Sigmoid colon (tissue), 4 donors: Measurements from ENCODE around the gene ORC4.

Experiments used
- POLR2A ChIP-seq, 2 donors: fragments of 450-650 bp; IDR thresholded peaks; one replicate each; pipeline ENCODE4 v1.6.1; 2016; ENCODE audit warnings: antibody characterized with exemption in 2 of 2, mild to moderate bottlenecking in 2 of 2, moderate library complexity in 2 of 2
- POLR2AphosphoS5 ChIP-seq, 4 donors: sonication (generic); formaldehyde crosslinking; IDR thresholded peaks; one replicate each; pipeline ENCODE4 v1.6.1; 2017; ENCODE audit warnings: antibody characterized with exemption in 4 of 4
- TF ChIP-seq, protein P1 (sequence below), 4 experiments: fragments of 450-650 bp in 3 of 4; fragments of 200-600 bp in 1 of 4; IDR thresholded peaks; one replicate each; pipeline ENCODE4 v1.5.1; 2016 to 2019; ENCODE audit warnings: antibody characterized with exemption in 4 of 4, mild to moderate bottlenecking in 3 of 4, moderate library complexity in 2 of 4

DNA sequence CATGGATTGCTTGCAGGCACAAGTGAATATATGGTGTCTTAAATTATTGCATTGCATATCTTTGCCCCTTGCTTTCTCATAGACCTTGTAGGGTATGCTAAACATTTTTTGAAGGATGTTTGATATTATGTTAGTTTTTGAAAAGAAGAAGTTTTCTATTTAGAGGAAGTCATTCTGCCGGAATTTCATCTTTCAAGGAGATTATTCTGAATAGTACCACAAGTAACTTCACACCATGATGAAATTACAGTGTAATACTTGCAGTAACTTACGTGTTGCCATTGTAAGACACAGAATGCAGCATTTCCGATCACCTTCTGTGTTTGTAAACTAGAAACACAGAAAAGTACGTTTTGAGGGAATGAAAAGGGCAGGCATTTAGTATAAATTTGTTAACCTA is 103.8 kb downstream of the ORC4 start:
- TF ChIP-seq, protein P1, sequence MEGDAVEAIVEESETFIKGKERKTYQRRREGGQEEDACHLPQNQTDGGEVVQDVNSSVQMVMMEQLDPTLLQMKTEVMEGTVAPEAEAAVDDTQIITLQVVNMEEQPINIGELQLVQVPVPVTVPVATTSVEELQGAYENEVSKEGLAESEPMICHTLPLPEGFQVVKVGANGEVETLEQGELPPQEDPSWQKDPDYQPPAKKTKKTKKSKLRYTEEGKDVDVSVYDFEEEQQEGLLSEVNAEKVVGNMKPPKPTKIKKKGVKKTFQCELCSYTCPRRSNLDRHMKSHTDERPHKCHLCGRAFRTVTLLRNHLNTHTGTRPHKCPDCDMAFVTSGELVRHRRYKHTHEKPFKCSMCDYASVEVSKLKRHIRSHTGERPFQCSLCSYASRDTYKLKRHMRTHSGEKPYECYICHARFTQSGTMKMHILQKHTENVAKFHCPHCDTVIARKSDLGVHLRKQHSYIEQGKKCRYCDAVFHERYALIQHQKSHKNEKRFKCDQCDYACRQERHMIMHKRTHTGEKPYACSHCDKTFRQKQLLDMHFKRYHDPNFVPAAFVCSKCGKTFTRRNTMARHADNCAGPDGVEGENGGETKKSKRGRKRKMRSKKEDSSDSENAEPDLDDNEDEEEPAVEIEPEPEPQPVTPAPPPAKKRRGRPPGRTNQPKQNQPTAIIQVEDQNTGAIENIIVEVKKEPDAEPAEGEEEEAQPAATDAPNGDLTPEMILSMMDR (IDR thresholded peaks at IDR 0.05), result no peak
- TF ChIP-seq POLR2AphosphoS5 (IDR thresholded peaks at IDR 0.05) (no peak), POLR2A (IDR thresholded peaks at IDR 0.05) (no peak)
